Mesenchymal stem cell (in vitro differentiated cells and primary cell): ENCODE results near the gene CCDC178.

Experiments
- DNase-seq: peaks from one replicate; pipeline ENCODE4 v3.0.0-alpha.2; 2013
- H2AFZ ChIP-seq: one replicate; pipeline ENCODE4 v1.6.1; 2013; ENCODE audit warnings: low read depth, mild to moderate bottlenecking, control low read depth, inconsistent platforms, low read length, moderate library complexity
- H2AK5ac ChIP-seq: 2 replicates; pipeline ENCODE4 v1.6.1; 2013; ENCODE audit warnings: low read length, moderate library complexity, mild to moderate bottlenecking, inconsistent platforms; ENCODE audit not compliant: severe bottlenecking
- H2BK120ac ChIP-seq: one replicate; pipeline ENCODE4 v1.6.1; 2013; ENCODE audit warnings: low read depth, mild to moderate bottlenecking, inconsistent platforms, low read length, moderate library complexity
- H2BK12ac ChIP-seq, 2 experiments: one replicate each; pipeline ENCODE4 v1.6.1; 2013; ENCODE audit warnings: inconsistent platforms in 2 of 2, low read length in 2 of 2, mild to moderate bottlenecking in 2 of 2, moderate library complexity in 2 of 2, control low read depth in 1 of 2
- H2BK15ac ChIP-seq: one replicate; pipeline ENCODE4 v1.6.1; 2013; ENCODE audit warnings: mild to moderate bottlenecking, low read depth, inconsistent platforms; ENCODE audit not compliant: poor library complexity, severe bottlenecking
- H2BK5ac ChIP-seq: 2 replicates; pipeline ENCODE4 v1.6.1; 2013; ENCODE audit warnings: low read depth, mild to moderate bottlenecking, low read length, control low read depth, inconsistent platforms; ENCODE audit not compliant: poor library complexity, severe bottlenecking
- H3K14ac ChIP-seq, 2 experiments: one replicate each; pipeline ENCODE4 v1.6.1; 2013; ENCODE audit warnings: inconsistent platforms in 2 of 2, low read length in 2 of 2, control low read depth in 1 of 2, mild to moderate bottlenecking in 1 of 2, moderate library complexity in 1 of 2
- H3K18ac ChIP-seq, 2 experiments: one replicate each; pipeline ENCODE4 v1.6.1; 2013; ENCODE audit warnings: inconsistent platforms in 2 of 2, low read length in 2 of 2, control low read depth in 1 of 2, low read depth in 1 of 2, mild to moderate bottlenecking in 1 of 2
- H3K23ac ChIP-seq, 2 experiments: one replicate each; pipeline ENCODE4 v1.6.1; 2013; ENCODE audit warnings: inconsistent platforms in 2 of 2, low read length in 2 of 2, mild to moderate bottlenecking in 2 of 2, moderate library complexity in 2 of 2, control low read depth in 1 of 2
- H3K27ac ChIP-seq: 2 replicates; pipeline ENCODE4 v1.5.1; 2013; ENCODE audit warnings: mild to moderate bottlenecking, moderate library complexity, low read length, control low read depth, inconsistent platforms; ENCODE audit not compliant: poor library complexity, severe bottlenecking
- H3K27me3 ChIP-seq, 2 experiments: 2 replicates each; pipeline versions ENCODE4 v1.6.1 to v1.7.0; 2013; ENCODE audit warnings: low read length in 2 of 2, mild to moderate bottlenecking in 2 of 2, moderate library complexity in 2 of 2, control low read depth in 1 of 2, inconsistent platforms in 1 of 2; ENCODE audit not compliant: control insufficient read depth in 1 of 2, insufficient read depth in 1 of 2
- H3K36me3 ChIP-seq, 2 experiments: 2 replicates each; pipeline versions ENCODE4 v1.6.1 to v1.7.0; 2013; ENCODE audit warnings: low read length in 2 of 2, control low read depth in 1 of 2, inconsistent platforms in 1 of 2, low read depth in 1 of 2, mild to moderate bottlenecking in 1 of 2; ENCODE audit not compliant: insufficient read depth in 2 of 2, control insufficient read depth in 1 of 2
- H3K4ac ChIP-seq, 2 experiments: one replicate each; pipeline ENCODE4 v1.6.1; 2013; ENCODE audit warnings: inconsistent platforms in 2 of 2, low read length in 2 of 2, mild to moderate bottlenecking in 2 of 2, moderate library complexity in 2 of 2, control low read depth in 1 of 2, low read depth in 1 of 2
- H3K4me1 ChIP-seq: 2 replicates; pipeline ENCODE4 v1.6.1; 2013; ENCODE audit warnings: low read depth, low read length, control low read depth; ENCODE audit not compliant: control insufficient read depth, insufficient read depth
- H3K4me2 ChIP-seq: 2 replicates; pipeline ENCODE4 v1.6.1; 2013; ENCODE audit warnings: low read length, mild to moderate bottlenecking, inconsistent platforms; ENCODE audit not compliant: poor library complexity, severe bottlenecking
- H3K4me3 ChIP-seq, 2 experiments: 2 replicates each; pipeline versions ENCODE4 v1.5.1 to v1.7.0; 2013; ENCODE audit warnings: low read length in 2 of 2, mild to moderate bottlenecking in 2 of 2, control low read depth in 1 of 2, low read depth in 1 of 2; ENCODE audit not compliant: insufficient read depth in 1 of 2
- H3K79me1 ChIP-seq: replicated peaks from 2 replicates; pipeline ENCODE4 v1.6.1; 2013; ENCODE audit warnings: mild to moderate bottlenecking, control low read depth, low read length, inconsistent platforms; ENCODE audit not compliant: poor library complexity, severe bottlenecking
- H3K9ac ChIP-seq: 2 replicates; pipeline ENCODE4 v1.7.0; 2013; ENCODE audit warnings: mild to moderate bottlenecking, low read length, moderate library complexity
- H3K9me3 ChIP-seq: 2 replicates; pipeline ENCODE4 v1.7.0; 2013; ENCODE audit warnings: mild to moderate bottlenecking, low read length; ENCODE audit not compliant: control insufficient read depth
- H4K8ac ChIP-seq: one replicate; pipeline ENCODE4 v1.6.1; 2013; ENCODE audit warnings: inconsistent platforms, mild to moderate bottlenecking, low read length, moderate library complexity
- H4K91ac ChIP-seq: one replicate; pipeline ENCODE4 v1.6.1; 2013; ENCODE audit warnings: mild to moderate bottlenecking, low read length, inconsistent platforms
- WGBS: methylation state at CpG from one replicate; pipeline ENCODE4 v1.1.7; 2013; ENCODE audit warnings: mixed read lengths; 5-methylcytosine and 5-hydroxymethylcytosine counted together

CCDC178 gene

GRCh38 chr18:33317640-33318039 is 122.9 kb downstream of the CCDC178 start:
- no peak for DNase-seq
- Histone ChIP-seq H2BK120ac (no peak overlapping the region), H3K4me3 (no peak overlapping the region), H2BK12ac (no peak overlapping the region), H3K23ac (no peak overlapping the region), H3K27ac (no peak overlapping the region), H3K18ac (no peak overlapping the region), H3K4me2 (no peak overlapping the region), H4K91ac (no peak overlapping the region), H2AFZ (no peak overlapping the region), H2BK15ac (no peak overlapping the region), H3K4me1 (peaks cover 3% of the 10 kb centered on the region), H3K36me3 (no peaks in the 10 kb centered on the region), H3K79me1 (no peaks in the 10 kb centered on the region), H2AK5ac (no peak overlapping the region), H2BK5ac (no peak overlapping the region), H3K9me3 (no peaks in the 10 kb centered on the region), H3K27me3 (no peaks in the 10 kb centered on the region), H3K9ac (no peak overlapping the region), H3K14ac (no peak overlapping the region), H4K8ac (no peak overlapping the region), H3K4ac (no peak overlapping the region)
- WGBS, result 89% methylated on average over 2 of the region's 2 CpGs

GRCh38 chr18:33316146-33316587 is 124.4 kb downstream of the CCDC178 start:
- Histone ChIP-seq H2BK120ac (no peak overlapping the region), H3K4me2 (peak overlapping the region; percentile 36), H3K9me3 (no peaks in the 10 kb centered on the region), H3K4me1 (peaks cover 3% of the 10 kb centered on the region), H3K27ac (no peak overlapping the region), H2BK5ac (no peak overlapping the region), H2BK15ac (no peak overlapping the region), H3K23ac (no peak overlapping the region), H3K18ac (no peak overlapping the region), H2BK12ac (no peak overlapping the region), H4K8ac (no peak overlapping the region), H3K36me3 (no peaks in the 10 kb centered on the region), H4K91ac (peak overlapping the region; percentile 50), H3K4ac (no peak overlapping the region), H3K14ac (no peak overlapping the region), H3K79me1 (no peaks in the 10 kb centered on the region), H2AFZ (no peak overlapping the region), H2AK5ac (no peak overlapping the region), H3K9ac (no peak overlapping the region), H3K4me3 (no peak overlapping the region), H3K27me3 (no peaks in the 10 kb centered on the region)
- no peak for DNase-seq
- WGBS, result 65% methylated on average over 28 of the region's 33 CpGs

GRCh38 chr18:33307520-33307919 is 133.0 kb downstream of the CCDC178 start:
- Histone ChIP-seq H3K4me3 (no peak overlapping the region), H3K23ac (no peak overlapping the region), H3K9ac (no peak overlapping the region), H4K91ac (no peak overlapping the region), H3K18ac (no peak overlapping the region), H3K27ac (no peak overlapping the region), H3K4ac (no peak overlapping the region), H2BK120ac (no peak overlapping the region), H2BK5ac (no peak overlapping the region), H3K4me1 (no peaks in the 10 kb centered on the region), H3K79me1 (no peaks in the 10 kb centered on the region), H3K14ac (no peak overlapping the region), H3K9me3 (no peaks in the 10 kb centered on the region), H2BK12ac (no peak overlapping the region), H4K8ac (no peak overlapping the region), H3K36me3 (no peaks in the 10 kb centered on the region), H3K4me2 (no peak overlapping the region), H2AFZ (no peak overlapping the region), H2AK5ac (no peak overlapping the region), H2BK15ac (no peak overlapping the region), H3K27me3 (no peaks in the 10 kb centered on the region)
- WGBS, result 70% methylated on average over 1 of the region's 1 CpG
- DNase-seq, result no peak

GRCh38 chr18:33304277-33304676 is 136.2 kb downstream of the CCDC178 start:
- no peak overlapping the region for H4K91ac ChIP-seq
- no peak for DNase-seq
- no peaks in the 10 kb centered on the region for H3K27me3 ChIP-seq
- H3K18ac ChIP-seq, result no peak overlapping the region
- no peak overlapping the region for H2BK5ac ChIP-seq
- H3K14ac ChIP-seq, result no peak overlapping the region
- H2BK120ac ChIP-seq, result no peak overlapping the region
- no peak overlapping the region for H3K4me2 ChIP-seq
- no peak overlapping the region for H2BK12ac ChIP-seq
- H3K27ac ChIP-seq, result no peak overlapping the region
- no peak overlapping the region for H4K8ac ChIP-seq
- no peaks in the 10 kb centered on the region for H3K9me3 ChIP-seq
- no peak overlapping the region for H2AFZ ChIP-seq
- no peak overlapping the region for H3K23ac ChIP-seq
- no peak overlapping the region for H2AK5ac ChIP-seq
- no peaks in the 10 kb centered on the region for H3K79me1 ChIP-seq
- no peak overlapping the region for H3K4me3 ChIP-seq
- no peaks in the 10 kb centered on the region for H3K36me3 ChIP-seq
- WGBS, result 90% methylated on average over 3 of the region's 3 CpGs
- no peaks in the 10 kb centered on the region for H3K4me1 ChIP-seq
- no peak overlapping the region for H3K9ac ChIP-seq
- no peak overlapping the region for H3K4ac ChIP-seq
- H2BK15ac ChIP-seq, result no peak overlapping the region
